Uterus (tissue), 2 donors: ENCODE results near the gene EHMT1.

Source experiments
- POLR2A ChIP-seq, 2 donors: fragments of 450-650 bp; IDR thresholded peaks; one replicate each; pipeline ENCODE4 v1.6.1; 2016; ENCODE audit warnings: antibody characterized with exemption in 2 of 2, mild to moderate bottlenecking in 1 of 2, moderate library complexity in 1 of 2
- TF ChIP-seq, protein P1 (sequence below), 4 experiments: fragments of 200-600 bp in 2 of 4; fragments of 450-650 bp in 2 of 4; sonication (generic) in 2 of 4; IDR thresholded peaks; one replicate each; pipeline ENCODE4 v1.5.1; 2016 to 2019; ENCODE audit warnings: antibody characterized with exemption in 4 of 4, mild to moderate bottlenecking in 2 of 4, moderate library complexity in 1 of 4

- no peak for TF ChIP-seq POLR2A (IDR thresholded peaks at IDR 0.05)
- TF ChIP-seq, protein P1, sequence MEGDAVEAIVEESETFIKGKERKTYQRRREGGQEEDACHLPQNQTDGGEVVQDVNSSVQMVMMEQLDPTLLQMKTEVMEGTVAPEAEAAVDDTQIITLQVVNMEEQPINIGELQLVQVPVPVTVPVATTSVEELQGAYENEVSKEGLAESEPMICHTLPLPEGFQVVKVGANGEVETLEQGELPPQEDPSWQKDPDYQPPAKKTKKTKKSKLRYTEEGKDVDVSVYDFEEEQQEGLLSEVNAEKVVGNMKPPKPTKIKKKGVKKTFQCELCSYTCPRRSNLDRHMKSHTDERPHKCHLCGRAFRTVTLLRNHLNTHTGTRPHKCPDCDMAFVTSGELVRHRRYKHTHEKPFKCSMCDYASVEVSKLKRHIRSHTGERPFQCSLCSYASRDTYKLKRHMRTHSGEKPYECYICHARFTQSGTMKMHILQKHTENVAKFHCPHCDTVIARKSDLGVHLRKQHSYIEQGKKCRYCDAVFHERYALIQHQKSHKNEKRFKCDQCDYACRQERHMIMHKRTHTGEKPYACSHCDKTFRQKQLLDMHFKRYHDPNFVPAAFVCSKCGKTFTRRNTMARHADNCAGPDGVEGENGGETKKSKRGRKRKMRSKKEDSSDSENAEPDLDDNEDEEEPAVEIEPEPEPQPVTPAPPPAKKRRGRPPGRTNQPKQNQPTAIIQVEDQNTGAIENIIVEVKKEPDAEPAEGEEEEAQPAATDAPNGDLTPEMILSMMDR (IDR thresholded peaks at IDR 0.05) = no peak
Observed at GRCh38 chr9:137731216-137731946, 112.6 kb downstream of the EHMT1 start.
